H1 (cell line): Measurements from ENCODE around the gene CNNM2. TPM values are rescaled to one million over a fixed set of nuclear protein-coding genes. Genes with fewer than 3 reads are reported as not detected.

Source experiments
- BCL11A ChIP-seq, 2 experiments: IDR thresholded peaks; one replicate each; pipeline ENCODE4 v1.6.1; 2011; ENCODE audit warnings: low read depth in 2 of 2, low read length in 2 of 2, mild to moderate bottlenecking in 2 of 2
- FOSL1 ChIP-seq: IDR thresholded peaks from 2 replicates; pipeline ENCODE4 v1.6.1; 2011; ENCODE audit warnings: mild to moderate bottlenecking, low read depth, low read length, moderate library complexity; ENCODE audit not compliant: insufficient read depth
- KDM5A ChIP-seq: fragments of 200-600 bp; IDR thresholded peaks from 2 replicates; pipeline ENCODE4 v1.7.1; 2012; ENCODE audit warnings: mild to moderate bottlenecking, low read length, inconsistent platforms, mixed read lengths
- PHF8 ChIP-seq: fragments of 200-600 bp; sonication (generic); conservative IDR thresholded peaks from 2 replicates; pipeline ENCODE4 v1.7.1; 2012; ENCODE audit warnings: low read depth, mild to moderate bottlenecking, inconsistent platforms, low read length, moderate library complexity
- TAF1 ChIP-seq: IDR thresholded peaks from 2 replicates; pipeline ENCODE4 v1.6.1; 2011; ENCODE audit warnings: mild to moderate bottlenecking, low read depth, low read length
- polyA plus RNA-seq, 7 experiments: library from polyadenylated mRNA; depleted of rRNA in 3 of 7; stranded (reverse) in 5 of 7; unstranded in 2 of 7; fragments of >200 nt in 5 of 7; fragments of 200-250 nt in 2 of 7; gene quantifications; 1 replicate in 5 of 7; 2 replicates in 1 of 7; 4 replicates in 1 of 7; pipeline versions ENCODE4 v1.2.1 to v1.2.3, GENCODE V29; 2011 to 2013; ENCODE audit warnings: missing spikeins in 2 of 7, mixed read lengths in 2 of 7
- total RNA-seq: library from RNA; stranded (reverse); fragmentation: NEBNext Ultra II Directional; extraction: Animal tissue kit (Norgen Biotek cat#: 25700); gene quantifications from 2 replicates; pipeline ENCODE4 v1.2.1, GENCODE V29; 2021
- TF ChIP-seq, protein P1 (sequence below): fragments of 300-600 bp; sonication (generic); IDR thresholded peaks from 2 replicates; pipeline ENCODE4 v1.7.1; 2012; ENCODE audit warnings: low read length, moderate library complexity, mild to moderate bottlenecking, inconsistent platforms; ENCODE audit not compliant: insufficient replicate concordance

CNNM2 gene
- total and polyA plus RNA-seq, 2 of the 8 experiments (the other 6 are each of a cell fraction or from before 2014, with no cell fraction given): 7.3 to 23.6 TPM

GRCh38 chr10:103125323-103126267, 207.5 kb downstream of the CNNM2 start (continued):
- TF ChIP-seq KDM5A (no peak), FOSL1 (no peak), TAF1 (no peak), PHF8 (no peak), BCL11A (IDR thresholded peaks at IDR 0.05; ENCODE audit: low read depth in 2 of 2, low read length in 2 of 2) (no peak)
- TF ChIP-seq, protein P1, sequence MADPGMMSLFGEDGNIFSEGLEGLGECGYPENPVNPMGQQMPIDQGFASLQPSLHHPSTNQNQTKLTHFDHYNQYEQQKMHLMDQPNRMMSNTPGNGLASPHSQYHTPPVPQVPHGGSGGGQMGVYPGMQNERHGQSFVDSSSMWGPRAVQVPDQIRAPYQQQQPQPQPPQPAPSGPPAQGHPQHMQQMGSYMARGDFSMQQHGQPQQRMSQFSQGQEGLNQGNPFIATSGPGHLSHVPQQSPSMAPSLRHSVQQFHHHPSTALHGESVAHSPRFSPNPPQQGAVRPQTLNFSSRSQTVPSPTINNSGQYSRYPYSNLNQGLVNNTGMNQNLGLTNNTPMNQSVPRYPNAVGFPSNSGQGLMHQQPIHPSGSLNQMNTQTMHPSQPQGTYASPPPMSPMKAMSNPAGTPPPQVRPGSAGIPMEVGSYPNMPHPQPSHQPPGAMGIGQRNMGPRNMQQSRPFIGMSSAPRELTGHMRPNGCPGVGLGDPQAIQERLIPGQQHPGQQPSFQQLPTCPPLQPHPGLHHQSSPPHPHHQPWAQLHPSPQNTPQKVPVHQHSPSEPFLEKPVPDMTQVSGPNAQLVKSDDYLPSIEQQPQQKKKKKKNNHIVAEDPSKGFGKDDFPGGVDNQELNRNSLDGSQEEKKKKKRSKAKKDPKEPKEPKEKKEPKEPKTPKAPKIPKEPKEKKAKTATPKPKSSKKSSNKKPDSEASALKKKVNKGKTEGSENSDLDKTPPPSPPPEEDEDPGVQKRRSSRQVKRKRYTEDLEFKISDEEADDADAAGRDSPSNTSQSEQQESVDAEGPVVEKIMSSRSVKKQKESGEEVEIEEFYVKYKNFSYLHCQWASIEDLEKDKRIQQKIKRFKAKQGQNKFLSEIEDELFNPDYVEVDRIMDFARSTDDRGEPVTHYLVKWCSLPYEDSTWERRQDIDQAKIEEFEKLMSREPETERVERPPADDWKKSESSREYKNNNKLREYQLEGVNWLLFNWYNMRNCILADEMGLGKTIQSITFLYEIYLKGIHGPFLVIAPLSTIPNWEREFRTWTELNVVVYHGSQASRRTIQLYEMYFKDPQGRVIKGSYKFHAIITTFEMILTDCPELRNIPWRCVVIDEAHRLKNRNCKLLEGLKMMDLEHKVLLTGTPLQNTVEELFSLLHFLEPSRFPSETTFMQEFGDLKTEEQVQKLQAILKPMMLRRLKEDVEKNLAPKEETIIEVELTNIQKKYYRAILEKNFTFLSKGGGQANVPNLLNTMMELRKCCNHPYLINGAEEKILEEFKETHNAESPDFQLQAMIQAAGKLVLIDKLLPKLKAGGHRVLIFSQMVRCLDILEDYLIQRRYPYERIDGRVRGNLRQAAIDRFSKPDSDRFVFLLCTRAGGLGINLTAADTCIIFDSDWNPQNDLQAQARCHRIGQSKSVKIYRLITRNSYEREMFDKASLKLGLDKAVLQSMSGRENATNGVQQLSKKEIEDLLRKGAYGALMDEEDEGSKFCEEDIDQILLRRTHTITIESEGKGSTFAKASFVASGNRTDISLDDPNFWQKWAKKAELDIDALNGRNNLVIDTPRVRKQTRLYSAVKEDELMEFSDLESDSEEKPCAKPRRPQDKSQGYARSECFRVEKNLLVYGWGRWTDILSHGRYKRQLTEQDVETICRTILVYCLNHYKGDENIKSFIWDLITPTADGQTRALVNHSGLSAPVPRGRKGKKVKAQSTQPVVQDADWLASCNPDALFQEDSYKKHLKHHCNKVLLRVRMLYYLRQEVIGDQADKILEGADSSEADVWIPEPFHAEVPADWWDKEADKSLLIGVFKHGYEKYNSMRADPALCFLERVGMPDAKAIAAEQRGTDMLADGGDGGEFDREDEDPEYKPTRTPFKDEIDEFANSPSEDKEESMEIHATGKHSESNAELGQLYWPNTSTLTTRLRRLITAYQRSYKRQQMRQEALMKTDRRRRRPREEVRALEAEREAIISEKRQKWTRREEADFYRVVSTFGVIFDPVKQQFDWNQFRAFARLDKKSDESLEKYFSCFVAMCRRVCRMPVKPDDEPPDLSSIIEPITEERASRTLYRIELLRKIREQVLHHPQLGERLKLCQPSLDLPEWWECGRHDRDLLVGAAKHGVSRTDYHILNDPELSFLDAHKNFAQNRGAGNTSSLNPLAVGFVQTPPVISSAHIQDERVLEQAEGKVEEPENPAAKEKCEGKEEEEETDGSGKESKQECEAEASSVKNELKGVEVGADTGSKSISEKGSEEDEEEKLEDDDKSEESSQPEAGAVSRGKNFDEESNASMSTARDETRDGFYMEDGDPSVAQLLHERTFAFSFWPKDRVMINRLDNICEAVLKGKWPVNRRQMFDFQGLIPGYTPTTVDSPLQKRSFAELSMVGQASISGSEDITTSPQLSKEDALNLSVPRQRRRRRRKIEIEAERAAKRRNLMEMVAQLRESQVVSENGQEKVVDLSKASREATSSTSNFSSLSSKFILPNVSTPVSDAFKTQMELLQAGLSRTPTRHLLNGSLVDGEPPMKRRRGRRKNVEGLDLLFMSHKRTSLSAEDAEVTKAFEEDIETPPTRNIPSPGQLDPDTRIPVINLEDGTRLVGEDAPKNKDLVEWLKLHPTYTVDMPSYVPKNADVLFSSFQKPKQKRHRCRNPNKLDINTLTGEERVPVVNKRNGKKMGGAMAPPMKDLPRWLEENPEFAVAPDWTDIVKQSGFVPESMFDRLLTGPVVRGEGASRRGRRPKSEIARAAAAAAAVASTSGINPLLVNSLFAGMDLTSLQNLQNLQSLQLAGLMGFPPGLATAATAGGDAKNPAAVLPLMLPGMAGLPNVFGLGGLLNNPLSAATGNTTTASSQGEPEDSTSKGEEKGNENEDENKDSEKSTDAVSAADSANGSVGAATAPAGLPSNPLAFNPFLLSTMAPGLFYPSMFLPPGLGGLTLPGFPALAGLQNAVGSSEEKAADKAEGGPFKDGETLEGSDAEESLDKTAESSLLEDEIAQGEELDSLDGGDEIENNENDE: no peak
